HUES6 (cell line): ENCODE data around the gene ISM2.

Experiments
- H3K27ac ChIP-seq: 2 replicates; pipeline ENCODE4 v1.7.0; 2013; ENCODE audit warnings: low read depth, mild to moderate bottlenecking, low read length, inconsistent platforms
- H3K27me3 ChIP-seq: 2 replicates; pipeline ENCODE4 v1.6.1; 2013; ENCODE audit warnings: low read length; ENCODE audit not compliant: control insufficient read depth, insufficient read depth
- H3K36me3 ChIP-seq: 2 replicates; pipeline ENCODE4 v1.6.1; 2013; ENCODE audit warnings: low read length; ENCODE audit not compliant: control insufficient read depth, insufficient read depth
- H3K4me1 ChIP-seq: 2 replicates; pipeline ENCODE4 v1.6.1; 2013; ENCODE audit warnings: low read length; ENCODE audit not compliant: control insufficient read depth, insufficient read depth
- H3K4me3 ChIP-seq: 2 replicates; pipeline ENCODE4 v1.5.1; 2013; ENCODE audit warnings: low read depth, low read length
- H3K9ac ChIP-seq: one replicate; pipeline ENCODE4 v1.6.1; 2013; ENCODE audit warnings: mild to moderate bottlenecking, low read length
- H3K9me3 ChIP-seq: 2 replicates; pipeline ENCODE4 v1.6.1; 2013; ENCODE audit warnings: low read depth, low read length; ENCODE audit not compliant: control insufficient read depth, insufficient read depth

The ISM2 gene

GRCh38 chr14:77485901-77486678 lies 12.5 kb downstream of the ISM2 start:
- Histone ChIP-seq H3K9me3 (no peaks in the 10 kb centered on the region), H3K27ac (no peak overlapping the region), H3K9ac (no peak overlapping the region), H3K4me1 (no peaks in the 10 kb centered on the region), H3K27me3 (no peaks in the 10 kb centered on the region), H3K4me3 (no peak overlapping the region), H3K36me3 (no peaks in the 10 kb centered on the region)

- Histone ChIP-seq H3K4me1 (no peaks in the 10 kb centered on the region), H3K27ac (no peak overlapping the region), H3K9ac (no peak overlapping the region), H3K4me3 (no peak overlapping the region), H3K36me3 (no peaks in the 10 kb centered on the region), H3K9me3 (no peaks in the 10 kb centered on the region), H3K27me3 (no peaks in the 10 kb centered on the region)
Observed at GRCh38 chr14:77485256-77485655, 13.4 kb downstream of the ISM2 start.

GRCh38 chr14:77482422-77482821 lies 16.2 kb downstream of the ISM2 start:
- no peaks in the 10 kb centered on the region for H3K27me3 ChIP-seq
- no peaks in the 10 kb centered on the region for H3K4me1 ChIP-seq
- H3K36me3 ChIP-seq = no peaks in the 10 kb centered on the region
- H3K4me3 ChIP-seq = no peak overlapping the region
- H3K9ac ChIP-seq = no peak overlapping the region
- H3K9me3 ChIP-seq = no peaks in the 10 kb centered on the region
- H3K27ac ChIP-seq = no peak overlapping the region

GRCh38 chr14:77478796-77479195 lies 19.8 kb downstream of the ISM2 start:
- Histone ChIP-seq H3K9ac (no peak overlapping the region), H3K27me3 (no peaks in the 10 kb centered on the region), H3K27ac (no peak overlapping the region), H3K4me1 (no peaks in the 10 kb centered on the region), H3K9me3 (no peaks in the 10 kb centered on the region), H3K36me3 (no peaks in the 10 kb centered on the region), H3K4me3 (no peak overlapping the region)

GRCh38 chr14:77478029-77478428 lies 20.6 kb downstream of the ISM2 start:
- Histone ChIP-seq H3K36me3 (no peaks in the 10 kb centered on the region), H3K4me1 (peaks cover under 1% of the 10 kb centered on the region; the same call in 1 of the 2 replicates), H3K4me3 (no peak overlapping the region), H3K9ac (no peak overlapping the region), H3K27me3 (no peaks in the 10 kb centered on the region), H3K27ac (no peak overlapping the region), H3K9me3 (no peaks in the 10 kb centered on the region)

- no peak overlapping the region for H3K4me3 ChIP-seq
- H3K27ac ChIP-seq = no peak overlapping the region
- no peaks in the 10 kb centered on the region for H3K36me3 ChIP-seq
- H3K9ac ChIP-seq = no peak overlapping the region
- H3K4me1 ChIP-seq = peaks cover 15% of the 10 kb centered on the region
- H3K27me3 ChIP-seq = no peaks in the 10 kb centered on the region
- H3K9me3 ChIP-seq = no peaks in the 10 kb centered on the region
Observed at GRCh38 chr14:77475432-77476115, 23.0 kb downstream of the ISM2 start.

GRCh38 chr14:77474479-77475177 lies 24.0 kb downstream of the ISM2 start:
- Histone ChIP-seq H3K27me3 (no peaks in the 10 kb centered on the region), H3K27ac (no peak overlapping the region), H3K36me3 (peaks cover 1% of the 10 kb centered on the region; the same call in 1 of the 2 replicates), H3K4me1 (peaks cover 23% of the 10 kb centered on the region), H3K9ac (no peak overlapping the region), H3K4me3 (no peak overlapping the region), H3K9me3 (no peaks in the 10 kb centered on the region)

GRCh38 chr14:77473921-77474320 lies 24.7 kb downstream of the ISM2 start:
- Histone ChIP-seq H3K9ac (no peak overlapping the region), H3K36me3 (peaks cover 9% of the 10 kb centered on the region), H3K4me3 (no peak overlapping the region), H3K27ac (no peak overlapping the region), H3K27me3 (no peaks in the 10 kb centered on the region), H3K9me3 (no peaks in the 10 kb centered on the region), H3K4me1 (peaks cover 24% of the 10 kb centered on the region)

GRCh38 chr14:77470224-77470870 lies 28.3 kb downstream of the ISM2 start:
- Histone ChIP-seq H3K9me3 (no peaks in the 10 kb centered on the region), H3K4me3 (no peak overlapping the region), H3K4me1 (peaks cover 24% of the 10 kb centered on the region), H3K36me3 (peaks cover 41% of the 10 kb centered on the region), H3K27ac (no peak overlapping the region), H3K27me3 (no peaks in the 10 kb centered on the region), H3K9ac (no peak overlapping the region)

- no peak overlapping the region for H3K27ac ChIP-seq
- H3K4me3 ChIP-seq = no peak overlapping the region
- H3K36me3 ChIP-seq = peaks cover 49% of the 10 kb centered on the region
- peaks cover 24% of the 10 kb centered on the region for H3K4me1 ChIP-seq
- H3K9ac ChIP-seq = no peak overlapping the region
- H3K9me3 ChIP-seq = no peaks in the 10 kb centered on the region
- no peaks in the 10 kb centered on the region for H3K27me3 ChIP-seq
Observed at GRCh38 chr14:77469539-77469938, 29.1 kb downstream of the ISM2 start.
